ENCODE measurements around the gene SLC6A17.

DNA sequence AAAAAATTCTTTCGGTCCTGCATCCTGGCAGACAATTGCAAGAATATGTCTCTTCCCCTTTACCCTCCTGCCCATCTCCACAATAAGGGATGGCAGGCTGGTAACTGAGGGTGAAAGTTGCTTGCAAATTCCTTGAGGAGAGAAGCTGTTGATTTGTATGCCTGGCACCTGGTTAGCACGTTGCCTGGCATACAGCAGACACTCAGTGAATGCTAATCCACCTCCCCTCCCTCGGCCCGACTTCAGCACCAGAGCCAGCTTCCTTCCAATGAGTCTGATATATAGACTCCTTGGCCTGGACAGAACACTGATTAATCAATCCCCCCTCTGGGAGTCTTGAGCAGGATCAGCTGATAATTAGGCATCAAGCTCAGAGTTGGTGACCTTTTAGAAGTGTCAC, 99.0 kb downstream of the SLC6A17 start:
- no peak for TF ChIP-seq POLR2A (IDR thresholded peaks at IDR 0.05; ENCODE audit: low read depth, low read length)
- no peak for TF ChIP-seq POLR2AphosphoS5 (IDR thresholded peaks at IDR 0.05; ENCODE audit: low read depth, low read length)
- no peak for TF ChIP-seq SPI1 (IDR thresholded peaks at IDR 0.05; ENCODE audit: low read depth, low read length)
- TF ChIP-seq TAF1 (IDR thresholded peaks at IDR 0.05; ENCODE audit: low read depth, low read length): no peak
- no peak for TF ChIP-seq PAX5 (IDR thresholded peaks at IDR 0.05; ENCODE audit: insufficient read depth, low read length, severe bottlenecking)
- no peak for TF ChIP-seq POU2F2 (IDR thresholded peaks at IDR 0.05; ENCODE audit: low read depth, low read length)

Measured in GM12891 (cell line).